HTERT RPE-1 (cell line): ENCODE measurements around the gene FLNA.
"Not testable (repeated sequence)": the region's sequence is repeated elsewhere in the genome, so short reads cannot be mapped to it uniquely, and the experiment has no call there.

Source experiments
- in situ Hi-C: fragments of 300-500 bp; cut with MboI; formaldehyde crosslinking; loops from 4 replicates; pipeline ENCODE4 v1.14.3; 2020; ENCODE audit warnings: low sequenced_read_pairs

Gene FLNA

DNA sequence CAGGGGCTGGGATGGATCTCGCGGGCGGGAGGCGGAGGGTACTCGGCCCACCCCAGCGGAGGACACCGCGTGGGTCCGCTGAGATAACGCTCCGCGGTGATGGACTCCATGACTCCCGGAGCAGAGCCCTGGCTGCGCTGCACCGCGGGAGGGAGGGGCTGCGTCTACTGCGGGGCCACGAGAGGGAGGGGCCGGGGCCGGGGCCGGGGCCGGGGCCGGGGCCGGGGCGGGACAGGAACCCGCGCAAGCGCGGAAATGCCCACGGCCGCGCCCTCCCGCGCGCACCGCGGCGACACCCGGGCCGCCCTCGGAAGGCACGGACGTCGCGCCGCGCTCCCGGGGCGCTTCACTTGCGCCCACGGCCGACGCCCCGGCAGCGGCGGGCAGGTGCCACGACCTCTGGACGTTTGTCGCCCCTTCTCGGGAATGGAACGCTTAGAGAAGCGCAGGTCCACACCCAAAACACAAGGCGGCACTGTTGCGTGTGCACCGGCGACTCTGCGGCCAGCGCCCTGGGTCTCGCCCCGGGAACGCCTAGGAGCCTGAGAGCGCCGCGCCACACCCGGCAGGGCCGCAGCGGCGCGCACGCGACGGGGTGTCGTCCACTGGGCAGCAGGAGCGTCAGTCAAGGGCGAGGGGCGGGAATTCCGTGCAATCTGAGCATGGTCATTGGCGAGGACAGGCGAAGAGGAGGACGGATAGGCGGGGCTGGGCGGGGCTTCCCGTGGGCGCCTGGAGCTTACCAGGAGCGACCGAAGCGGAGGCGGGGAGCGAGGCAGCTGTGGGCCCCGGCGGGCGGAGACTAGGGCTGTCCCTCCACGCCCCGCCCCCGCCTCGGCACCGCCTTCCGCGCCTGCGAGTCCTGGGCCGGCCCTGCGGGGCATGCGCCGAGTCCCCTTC lies 32.8 kb downstream of the FLNA start:
- in situ Hi-C loops = not testable (repeated sequence)

DNA sequence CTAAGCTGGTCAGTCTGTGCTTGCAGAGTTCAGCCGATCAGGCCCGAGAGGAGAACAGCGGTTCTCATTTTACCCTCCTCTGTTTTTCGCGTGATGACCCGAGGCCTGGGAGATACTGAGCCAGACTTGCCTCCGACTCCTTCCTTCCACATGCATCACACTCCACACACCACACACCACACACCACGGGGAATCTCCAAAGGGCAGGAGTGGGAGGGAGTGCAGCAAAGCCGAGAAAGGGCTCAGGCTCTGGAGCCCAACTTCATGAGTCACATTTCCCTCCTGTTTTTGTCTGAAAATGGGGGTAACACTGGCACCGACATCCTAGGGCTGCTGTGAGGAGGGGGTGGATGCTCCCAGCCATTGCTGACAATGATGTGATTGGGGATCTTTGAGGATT lies 39.9 kb downstream of the FLNA start:
- in situ Hi-C loops = no loop called here

- in situ Hi-C loops = no loop called here
Observed at GRCh38 chrX:154333837-154334271, 40.6 kb downstream of the FLNA start.

DNA sequence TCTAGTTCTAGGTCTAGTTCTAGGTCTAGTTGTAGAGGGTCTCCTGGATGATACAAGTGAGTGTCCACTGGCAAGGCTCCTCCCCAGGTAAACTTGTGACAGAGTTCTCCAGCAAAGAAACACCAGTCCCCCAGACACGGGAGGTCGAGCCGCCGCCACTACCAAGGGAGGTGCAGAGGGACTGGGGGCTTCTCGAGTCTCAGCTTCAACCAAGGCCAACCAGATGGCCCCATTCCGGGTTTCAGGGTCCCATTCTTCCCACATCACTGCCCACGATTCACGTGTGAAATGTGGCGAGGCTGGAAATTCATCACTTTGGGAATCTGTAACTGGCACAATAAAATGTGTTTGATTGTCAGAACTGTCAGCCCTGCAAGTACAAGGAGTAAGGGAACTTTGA lies 41.3 kb downstream of the FLNA start:
- in situ Hi-C loops = no loop called here

DNA sequence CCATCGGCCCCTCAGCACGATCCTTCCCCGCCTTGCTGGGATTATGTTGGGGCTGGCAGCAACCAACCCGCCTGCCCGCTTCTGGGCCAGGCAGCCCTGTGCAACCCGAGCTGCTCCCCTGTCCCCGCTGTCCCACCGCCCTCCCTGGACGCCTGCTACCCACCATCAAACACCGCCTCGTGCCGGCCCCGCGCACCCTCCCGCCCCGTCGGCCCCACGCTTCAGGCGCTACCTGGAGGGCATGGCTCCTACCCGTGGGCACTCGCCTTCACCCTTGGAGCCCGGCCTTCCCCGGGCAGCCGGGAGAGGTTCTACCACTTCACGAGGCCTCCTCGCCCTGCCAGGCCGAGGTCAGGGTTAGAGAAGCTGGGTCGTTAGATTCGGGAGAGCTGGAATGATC lies 41.9 kb downstream of the FLNA start:
- in situ Hi-C loops = no loop called here

DNA sequence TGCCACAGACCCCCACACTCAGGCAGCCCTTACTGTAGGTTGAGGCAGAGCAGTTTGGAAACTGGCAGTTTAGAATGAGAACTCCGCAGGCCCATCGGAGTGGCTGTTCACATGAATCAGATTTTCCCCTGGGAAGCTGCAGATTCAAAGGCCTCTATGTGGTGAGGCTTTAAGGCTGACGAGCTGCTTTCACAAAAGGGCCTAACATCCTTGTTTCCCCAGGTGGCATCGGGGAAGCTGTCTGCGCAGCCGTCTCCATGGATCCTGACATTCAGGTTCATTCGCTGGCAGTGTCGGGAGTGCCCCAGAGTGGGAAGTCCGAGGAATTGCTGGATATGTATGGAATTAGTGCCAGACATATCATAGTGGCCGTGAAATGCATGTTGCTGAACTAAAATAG lies 45.1 kb downstream of the FLNA start:
- in situ Hi-C loops = no loop called here

- in situ Hi-C loops = no loop called here
Observed at GRCh38 chrX:154328646-154329045, 45.8 kb downstream of the FLNA start.

DNA sequence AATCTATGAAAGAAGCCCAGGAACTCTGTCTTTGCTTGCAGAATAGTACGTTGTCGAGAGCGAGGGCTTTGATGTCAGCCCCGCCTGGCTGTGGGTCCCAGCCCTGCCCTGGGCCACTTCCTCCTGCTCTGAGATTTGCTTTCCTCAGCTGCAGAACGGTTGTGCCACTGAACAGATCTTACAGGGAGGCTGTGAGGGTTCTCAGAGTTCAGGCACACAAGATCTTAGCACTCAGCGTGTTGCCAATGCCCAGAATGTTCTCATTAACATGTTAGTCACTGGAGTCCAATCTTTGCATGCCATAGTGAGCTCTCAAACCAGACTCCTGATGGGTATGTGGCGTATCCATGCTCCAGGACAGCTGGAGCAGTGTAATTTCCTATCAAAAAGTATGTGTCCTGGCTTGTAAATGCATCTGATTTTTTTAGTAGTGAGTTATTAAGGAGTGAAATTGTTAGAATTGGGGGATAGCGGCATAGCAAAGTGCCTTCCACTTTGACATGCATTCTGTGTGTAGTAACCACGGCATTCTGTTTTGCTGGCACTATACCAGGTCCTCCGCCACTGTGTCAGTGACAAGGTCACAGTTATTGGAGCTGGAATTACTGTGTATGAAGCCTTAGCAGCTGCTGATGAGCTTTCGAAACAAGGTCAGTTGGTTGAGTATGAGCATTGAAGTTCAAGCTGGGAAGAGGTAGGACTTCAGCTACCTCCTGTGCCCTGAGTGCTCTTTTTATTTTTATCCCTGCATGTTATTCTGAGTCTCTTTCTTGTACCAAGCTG lies 47.2 kb downstream of the FLNA start:
- in situ Hi-C loops = no loop called here

- in situ Hi-C loops = no loop called here
Observed at GRCh38 chrX:154325541-154325940, 48.9 kb downstream of the FLNA start.

DNA sequence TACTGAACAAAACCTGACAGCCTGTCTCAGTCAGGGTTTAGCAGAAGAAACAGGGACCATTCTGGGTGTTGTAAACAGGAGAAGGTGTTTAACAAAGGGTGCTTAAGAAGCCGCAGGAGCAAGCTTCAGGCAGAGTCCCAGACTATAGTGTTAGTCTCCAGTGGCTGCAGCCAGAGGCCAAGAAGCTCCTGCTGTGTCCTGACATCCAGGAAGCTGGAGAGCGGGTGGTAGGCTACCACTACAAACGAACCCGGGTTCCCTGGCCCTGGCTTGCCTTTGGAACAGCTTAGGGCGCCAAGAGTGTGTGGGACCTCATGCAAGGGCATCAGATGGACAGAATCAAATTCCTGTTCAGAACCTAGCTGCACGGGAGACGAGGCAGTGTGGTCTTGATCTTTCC lies 50.9 kb downstream of the FLNA start:
- in situ Hi-C loops = no loop called here

GRCh38 chrX:154322890-154323289 lies 51.5 kb downstream of the FLNA start:
- in situ Hi-C loops = no loop called here

- in situ Hi-C loops = no loop called here
Observed at GRCh38 chrX:154321594-154321993, 52.8 kb downstream of the FLNA start.

- in situ Hi-C loops = no loop called here
Observed at GRCh38 chrX:154321152-154321551, 53.3 kb downstream of the FLNA start.

GRCh38 chrX:154320406-154320805 lies 54.0 kb downstream of the FLNA start:
- in situ Hi-C loops = no loop called here

- in situ Hi-C loops = no loop called here
Observed at GRCh38 chrX:154317391-154317995, 56.9 kb downstream of the FLNA start.

DNA sequence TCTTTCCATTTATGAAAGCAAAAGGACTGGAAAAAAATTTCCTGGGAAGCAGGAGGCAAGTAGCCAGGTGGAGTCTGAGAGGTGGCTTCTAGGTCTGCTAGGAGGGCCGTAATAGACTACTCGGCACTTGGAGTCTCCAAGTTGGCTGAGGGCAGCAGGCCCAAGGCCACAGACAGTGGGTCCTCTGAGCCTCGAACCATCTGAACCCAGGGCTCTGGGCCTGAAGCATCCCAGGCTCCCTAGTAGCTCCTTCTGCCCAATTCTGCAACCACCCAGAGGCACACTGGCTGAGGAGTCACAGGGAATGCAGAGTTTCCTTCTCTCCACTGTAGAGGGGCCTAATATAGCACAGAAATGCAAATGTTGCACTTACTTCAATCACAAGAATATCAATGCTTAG lies 59.0 kb downstream of the FLNA start:
- in situ Hi-C loops = no loop called here

DNA sequence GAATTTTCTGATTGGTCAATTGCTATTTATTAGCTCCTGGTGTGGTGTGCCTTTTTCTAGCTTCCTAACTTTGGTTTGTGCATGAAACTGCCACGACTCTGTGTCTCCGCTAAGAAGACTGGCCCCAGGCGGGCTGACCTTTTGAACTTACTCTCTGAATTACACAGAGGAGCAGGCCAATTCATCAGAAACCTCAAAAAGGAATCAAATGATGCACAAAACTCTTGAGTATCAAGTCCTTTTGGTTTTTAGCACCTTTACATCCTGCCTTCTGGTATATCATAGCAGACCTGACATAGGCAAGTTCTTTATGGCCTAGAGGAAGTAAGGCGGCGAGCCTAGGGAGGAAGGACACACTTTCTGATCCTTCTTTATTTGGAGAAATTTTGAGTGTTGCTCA lies 61.3 kb downstream of the FLNA start:
- in situ Hi-C loops = no loop called here

- in situ Hi-C loops = no loop called here
Observed at GRCh38 chrX:154312116-154312515, 62.3 kb downstream of the FLNA start.

GRCh38 chrX:154310616-154311536 lies 63.6 kb downstream of the FLNA start:
- in situ Hi-C loops = no loop called here

GRCh38 chrX:154309041-154309775 lies 65.2 kb downstream of the FLNA start:
- in situ Hi-C loops = no loop called here
